Stimulated activated CD4-positive, alpha-beta T cell treated with anti-CD3 and anti-CD28 coated beads, Interleukin-4, amount 100 ng/mL, for 24 hours (primary cell): ENCODE results near the gene TLE5.
"Not testable (repeated sequence)": the region's sequence is repeated elsewhere in the genome, so short reads cannot be mapped to it uniquely, and the experiment has no call there.

Experiments used
- DNase-seq: peaks from one replicate; pipeline ENCODE4 v3.0.0-alpha.2; 2020

Gene TLE5

GRCh38 chr19:3058821-3059314, 3.4 kb downstream of the TLE5 start:
- DNase-seq: no peak

GRCh38 chr19:3058009-3058820, 4.1 kb downstream of the TLE5 start:
- DNase-seq: no peak

- no peak for DNase-seq
These were observed 5.0 kb downstream of the TLE5 start for GRCh38 chr19:3057275-3057714.

- no peak for DNase-seq
These were observed 5.7 kb downstream of the TLE5 start for GRCh38 chr19:3056417-3057088.

GRCh38 chr19:3055741-3056416, 6.4 kb downstream of the TLE5 start:
- DNase-seq: no peak

- no peak for DNase-seq
These were observed 7.1 kb downstream of the TLE5 start for GRCh38 chr19:3054972-3055740.

GRCh38 chr19:3054265-3054971, 7.9 kb downstream of the TLE5 start:
- no peak for DNase-seq

GRCh38 chr19:3053780-3054179, 8.5 kb downstream of the TLE5 start:
- no peak for DNase-seq

- DNase-seq: no peak
These were observed 9.1 kb downstream of the TLE5 start for GRCh38 chr19:3053218-3053621.

- DNase-seq: not testable (repeated sequence)
These were observed 12.3 kb downstream of the TLE5 start for GRCh38 chr19:3050016-3050415.

- DNase-seq: no peak
These were observed 13.2 kb downstream of the TLE5 start for GRCh38 chr19:3049089-3049488.

- no peak for DNase-seq
These were observed 14.1 kb downstream of the TLE5 start for GRCh38 chr19:3048190-3048533.

GRCh38 chr19:3047496-3048189, 14.7 kb downstream of the TLE5 start:
- DNase-seq: peak; percentile 73

GRCh38 chr19:3046698-3047495, 15.4 kb downstream of the TLE5 start:
- DNase-seq: no peak

GRCh38 chr19:3045885-3046697, 16.2 kb downstream of the TLE5 start:
- no peak for DNase-seq

- no peak for DNase-seq
These were observed 17.1 kb downstream of the TLE5 start for GRCh38 chr19:3045191-3045590.

GRCh38 chr19:3042621-3043267, 19.6 kb downstream of the TLE5 start:
- DNase-seq: no peak

GRCh38 chr19:3041761-3042620, 20.3 kb downstream of the TLE5 start:
- DNase-seq: no peak
